Measurements from ENCODE around the gene TCP10L. TPM values are rescaled to one million over a fixed set of nuclear protein-coding genes. Genes with fewer than 3 reads are reported as not detected.

Gene TCP10L
- total RNA-seq, 1 experiment from 2014 or later: 3.7 TPM

DNA sequence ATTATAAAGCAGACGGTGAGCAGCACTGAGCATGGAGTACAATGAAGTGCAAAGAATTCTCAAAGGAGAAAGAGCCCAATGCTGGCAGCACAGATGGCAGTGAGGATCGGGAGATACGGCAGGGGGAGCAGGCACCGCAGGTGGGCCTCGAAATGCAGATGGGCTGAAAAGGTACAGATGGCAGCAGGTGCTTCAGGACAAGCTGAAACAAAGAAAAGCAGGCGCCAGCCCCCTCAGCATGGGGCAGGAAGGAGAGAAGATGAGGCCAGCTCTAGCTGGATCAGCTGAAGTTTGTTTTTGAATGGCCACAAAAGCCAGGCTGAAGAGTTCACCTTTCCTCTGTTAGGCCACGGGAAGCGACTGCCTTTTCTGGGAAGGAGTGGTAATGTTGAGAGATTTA, 19.1 kb upstream of the TCP10L start:
- H3K9me3 ChIP-seq (ENCODE audit: low read depth, low read length, poor library complexity, severe bottlenecking): no peaks in the 10 kb centered on the region
- H3K4me3 ChIP-seq (ENCODE audit: low read depth, low read length, poor library complexity, severe bottlenecking): no peak overlapping the region
- no peaks in the 10 kb centered on the region for H3K4me1 ChIP-seq (ENCODE audit: insufficient read depth, low read length, poor library complexity, severe bottlenecking)
- H3K27me3 ChIP-seq (replicated peaks; ENCODE audit: insufficient read depth, low read depth, low read length, poor library complexity): no peaks in the 10 kb centered on the region
- ChIA-PET POLR2A (ENCODE audit: low non-redundant PET) (no interaction called here), CTCF (no interaction called here)
- TF ChIP-seq, protein P1, sequence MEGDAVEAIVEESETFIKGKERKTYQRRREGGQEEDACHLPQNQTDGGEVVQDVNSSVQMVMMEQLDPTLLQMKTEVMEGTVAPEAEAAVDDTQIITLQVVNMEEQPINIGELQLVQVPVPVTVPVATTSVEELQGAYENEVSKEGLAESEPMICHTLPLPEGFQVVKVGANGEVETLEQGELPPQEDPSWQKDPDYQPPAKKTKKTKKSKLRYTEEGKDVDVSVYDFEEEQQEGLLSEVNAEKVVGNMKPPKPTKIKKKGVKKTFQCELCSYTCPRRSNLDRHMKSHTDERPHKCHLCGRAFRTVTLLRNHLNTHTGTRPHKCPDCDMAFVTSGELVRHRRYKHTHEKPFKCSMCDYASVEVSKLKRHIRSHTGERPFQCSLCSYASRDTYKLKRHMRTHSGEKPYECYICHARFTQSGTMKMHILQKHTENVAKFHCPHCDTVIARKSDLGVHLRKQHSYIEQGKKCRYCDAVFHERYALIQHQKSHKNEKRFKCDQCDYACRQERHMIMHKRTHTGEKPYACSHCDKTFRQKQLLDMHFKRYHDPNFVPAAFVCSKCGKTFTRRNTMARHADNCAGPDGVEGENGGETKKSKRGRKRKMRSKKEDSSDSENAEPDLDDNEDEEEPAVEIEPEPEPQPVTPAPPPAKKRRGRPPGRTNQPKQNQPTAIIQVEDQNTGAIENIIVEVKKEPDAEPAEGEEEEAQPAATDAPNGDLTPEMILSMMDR (conservative IDR thresholded peaks at IDR 0.05; ENCODE audit: low read depth, low read length): no peak
- TF ChIP-seq EZH2 (IDR thresholded peaks at IDR 0.05; ENCODE audit: borderline replicate concordance, low read depth, low read length, poor library complexity, severe bottlenecking): no peak
- DNase-seq (ENCODE audit: low spot score): no peak
- H3K36me3 ChIP-seq (ENCODE audit: insufficient read depth, low read length, poor library complexity, severe bottlenecking): peaks cover 75% of the 10 kb centered on the region
- H3K27ac ChIP-seq (ENCODE audit: low read depth, low read length, poor library complexity, severe bottlenecking): no peak overlapping the region
- intact Hi-C loops (cut with micrococcal nuclease; ENCODE audit: unreplicated experiment): loop anchor here (5.0 kb wide), 1 partner anchor 737 kb away; no protein-coding TSS in a partner anchor
- no TSS peak for BruUV-seq (replicated peaks)

GRCh38 chr21:32603131-32603530, 17.8 kb upstream of the TCP10L start:
- ChIA-PET CTCF (no interaction called here), POLR2A (ENCODE audit: low non-redundant PET) (no interaction called here)
- no peak for DNase-seq (ENCODE audit: low spot score)
- no peak overlapping the region for H3K4me3 ChIP-seq (ENCODE audit: low read depth, low read length, poor library complexity, severe bottlenecking)
- H3K4me1 ChIP-seq (ENCODE audit: insufficient read depth, low read length, poor library complexity, severe bottlenecking): no peaks in the 10 kb centered on the region
- intact Hi-C loops (cut with micrococcal nuclease; ENCODE audit: unreplicated experiment): loop anchor here (5.0 kb wide), 1 partner anchor 736 kb away; no protein-coding TSS in a partner anchor
- no peak overlapping the region for H3K27ac ChIP-seq (ENCODE audit: low read depth, low read length, poor library complexity, severe bottlenecking)
- peaks cover 64% of the 10 kb centered on the region for H3K36me3 ChIP-seq (ENCODE audit: insufficient read depth, low read length, poor library complexity, severe bottlenecking)
- no peaks in the 10 kb centered on the region for H3K27me3 ChIP-seq (replicated peaks; ENCODE audit: insufficient read depth, low read depth, low read length, poor library complexity)
- BruUV-seq (replicated peaks): no TSS peak
- no peak for TF ChIP-seq EZH2 (IDR thresholded peaks at IDR 0.05; ENCODE audit: borderline replicate concordance, low read depth, low read length, poor library complexity, severe bottlenecking)
- TF ChIP-seq, protein P1 (conservative IDR thresholded peaks at IDR 0.05; ENCODE audit: low read depth, low read length): no peak
- H3K9me3 ChIP-seq (ENCODE audit: low read depth, low read length, poor library complexity, severe bottlenecking): no peaks in the 10 kb centered on the region

GRCh38 chr21:32602099-32602498, 16.8 kb upstream of the TCP10L start:
- Histone ChIP-seq H3K36me3 (ENCODE audit: insufficient read depth, low read length, poor library complexity, severe bottlenecking) (peaks cover 56% of the 10 kb centered on the region), H3K9me3 (ENCODE audit: low read depth, low read length, poor library complexity, severe bottlenecking) (no peaks in the 10 kb centered on the region), H3K27me3 (replicated peaks; ENCODE audit: insufficient read depth, low read depth, low read length, poor library complexity) (no peaks in the 10 kb centered on the region), H3K4me3 (ENCODE audit: low read depth, low read length, poor library complexity, severe bottlenecking) (no peak overlapping the region), H3K4me1 (ENCODE audit: insufficient read depth, low read length, poor library complexity, severe bottlenecking) (no peaks in the 10 kb centered on the region), H3K27ac (ENCODE audit: low read depth, low read length, poor library complexity, severe bottlenecking) (no peak overlapping the region)
- CTCF ChIA-PET: interaction anchor here (0.6 to 1.8 kb wide), 2 partner anchors 12 to 199 kb away, joined by 4 read pairs; no protein-coding TSS in a partner anchor
- POLR2A ChIA-PET (ENCODE audit: low non-redundant PET): interaction anchor here (0.6 kb wide), 1 partner anchor 128 kb away, joined by 4 read pairs; no protein-coding TSS in a partner anchor
- TF ChIP-seq EZH2 (IDR thresholded peaks at IDR 0.05; ENCODE audit: borderline replicate concordance, low read depth, low read length, poor library complexity, severe bottlenecking): no peak
- TF ChIP-seq, protein P1 (conservative IDR thresholded peaks at IDR 0.05; ENCODE audit: low read depth, low read length): no peak
- no TSS peak for BruUV-seq (replicated peaks)
- intact Hi-C loops (cut with micrococcal nuclease; ENCODE audit: unreplicated experiment): loop anchor here (5.0 kb wide), 1 partner anchor 735 kb away; no protein-coding TSS in a partner anchor
- DNase-seq (ENCODE audit: low spot score): no peak
